ENCODE results near the gene SPATA17. TPM values are rescaled to one million over a fixed set of nuclear protein-coding genes. Genes with fewer than 3 reads are reported as not detected.

SPATA17 gene
- total and polyA plus RNA-seq, 2 experiments from 2014 or later, result 1.00 to 2.9 TPM

DNA sequence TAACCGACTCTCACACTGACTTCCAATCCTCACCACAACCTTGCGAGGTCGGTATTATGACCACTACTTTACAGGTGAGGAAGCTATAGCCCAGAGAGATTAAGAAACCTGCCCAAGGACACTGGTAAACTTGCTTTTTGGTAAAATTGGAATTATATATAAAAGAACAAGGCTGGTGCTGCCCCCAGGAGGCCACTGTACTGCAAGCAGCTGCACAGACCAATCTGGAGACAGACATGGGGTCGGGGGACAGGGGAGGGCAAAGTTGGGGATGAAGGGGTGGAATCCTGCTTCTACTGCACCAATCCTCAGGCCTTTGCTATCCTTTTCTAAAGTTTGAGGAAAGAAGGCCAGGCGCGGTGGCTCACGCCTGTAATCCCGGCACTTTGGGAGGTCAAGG lies 280.8 kb downstream of the SPATA17 start:
- Histone ChIP-seq H3K4me3 (no peak overlapping the region), H2AFZ (no peak overlapping the region), H3K36me3 (replicated peaks; ENCODE audit: insufficient read depth, low read depth) (no peaks in the 10 kb centered on the region), H3K27ac (no peak overlapping the region), H3K27me3 (peaks cover 4% of the 10 kb centered on the region), H3K4me1 (ENCODE audit: insufficient read depth) (no peaks in the 10 kb centered on the region), H3K9me3 (ENCODE audit: low read depth) (no peaks in the 10 kb centered on the region), H4K20me1 (ENCODE audit: insufficient read depth, poor library complexity, severe bottlenecking) (no peaks in the 10 kb centered on the region), H3K9me2 (replicated peaks; ENCODE audit: insufficient read depth) (no peaks in the 10 kb centered on the region), H3K4me2 (no peak overlapping the region), H3K79me2 (no peaks in the 10 kb centered on the region)
- no peak for DNase-seq (ENCODE audit: low spot score)
- TF ChIP-seq, protein P1, sequence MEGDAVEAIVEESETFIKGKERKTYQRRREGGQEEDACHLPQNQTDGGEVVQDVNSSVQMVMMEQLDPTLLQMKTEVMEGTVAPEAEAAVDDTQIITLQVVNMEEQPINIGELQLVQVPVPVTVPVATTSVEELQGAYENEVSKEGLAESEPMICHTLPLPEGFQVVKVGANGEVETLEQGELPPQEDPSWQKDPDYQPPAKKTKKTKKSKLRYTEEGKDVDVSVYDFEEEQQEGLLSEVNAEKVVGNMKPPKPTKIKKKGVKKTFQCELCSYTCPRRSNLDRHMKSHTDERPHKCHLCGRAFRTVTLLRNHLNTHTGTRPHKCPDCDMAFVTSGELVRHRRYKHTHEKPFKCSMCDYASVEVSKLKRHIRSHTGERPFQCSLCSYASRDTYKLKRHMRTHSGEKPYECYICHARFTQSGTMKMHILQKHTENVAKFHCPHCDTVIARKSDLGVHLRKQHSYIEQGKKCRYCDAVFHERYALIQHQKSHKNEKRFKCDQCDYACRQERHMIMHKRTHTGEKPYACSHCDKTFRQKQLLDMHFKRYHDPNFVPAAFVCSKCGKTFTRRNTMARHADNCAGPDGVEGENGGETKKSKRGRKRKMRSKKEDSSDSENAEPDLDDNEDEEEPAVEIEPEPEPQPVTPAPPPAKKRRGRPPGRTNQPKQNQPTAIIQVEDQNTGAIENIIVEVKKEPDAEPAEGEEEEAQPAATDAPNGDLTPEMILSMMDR (IDR thresholded peaks at IDR 0.05; ENCODE audit: poor library complexity), result peak; percentile 12
- no peak for TF ChIP-seq EZH2phosphoT487 (IDR thresholded peaks at IDR 0.05; ENCODE audit: low read depth, severe bottlenecking, unreplicated experiment)
- no peak for TF ChIP-seq EZH2 (IDR thresholded peaks at IDR 0.05; ENCODE audit: borderline replicate concordance)
- WGBS (ENCODE audit: low lambda C conversion rate, missing lambda C conversion rate), result 94% methylated on average over 8 of the region's 8 CpGs

DNA sequence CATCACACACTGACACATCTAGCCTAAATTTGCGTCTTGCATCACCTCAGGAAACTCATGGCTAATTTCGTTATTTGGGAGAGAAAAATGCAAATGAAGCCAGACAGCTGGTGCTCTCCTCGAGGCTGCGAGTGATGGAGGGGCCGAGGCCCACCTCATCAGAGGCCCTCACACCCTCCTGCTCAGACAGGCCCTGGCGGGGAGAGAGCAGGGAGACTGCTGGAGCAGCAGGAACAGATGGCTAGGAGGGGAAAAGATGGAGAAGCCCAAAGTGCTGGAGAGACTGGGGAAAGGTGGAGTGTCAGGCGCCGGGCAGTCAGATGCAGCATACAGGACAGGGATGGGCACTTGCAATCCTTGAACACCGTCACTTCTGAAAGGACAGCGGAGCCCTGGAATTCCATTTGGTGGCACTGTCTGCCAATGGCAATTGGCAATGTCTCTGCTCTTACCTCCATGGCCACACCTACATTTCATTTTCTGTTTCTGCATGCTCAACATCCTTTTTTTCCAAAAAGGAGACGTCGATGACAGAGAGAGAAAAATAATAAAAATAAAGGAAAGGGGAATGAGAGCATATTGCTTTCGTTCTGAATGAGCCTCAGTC lies 286.2 kb downstream of the SPATA17 start:
- H3K79me2 ChIP-seq, result no peaks in the 10 kb centered on the region
- no peaks in the 10 kb centered on the region for H3K9me2 ChIP-seq (replicated peaks; ENCODE audit: insufficient read depth)
- H2AFZ ChIP-seq, result no peak overlapping the region
- H3K4me2 ChIP-seq, result no peak overlapping the region
- WGBS (ENCODE audit: low lambda C conversion rate, missing lambda C conversion rate), result 83% methylated on average over 12 of the region's 13 CpGs
- no peak overlapping the region for H3K4me3 ChIP-seq
- no peak overlapping the region for H3K27ac ChIP-seq
- TF ChIP-seq, protein P1 (IDR thresholded peaks at IDR 0.05; ENCODE audit: poor library complexity), result no peak
- TF ChIP-seq EZH2 (IDR thresholded peaks at IDR 0.05; ENCODE audit: borderline replicate concordance), result no peak
- TF ChIP-seq EZH2phosphoT487 (IDR thresholded peaks at IDR 0.05; ENCODE audit: low read depth, severe bottlenecking, unreplicated experiment), result no peak
- H3K4me1 ChIP-seq (ENCODE audit: insufficient read depth), result no peaks in the 10 kb centered on the region
- no peak for DNase-seq (ENCODE audit: low spot score)
- no peaks in the 10 kb centered on the region for H4K20me1 ChIP-seq (ENCODE audit: insufficient read depth, poor library complexity, severe bottlenecking)
- H3K9me3 ChIP-seq (ENCODE audit: low read depth), result no peaks in the 10 kb centered on the region
- no peaks in the 10 kb centered on the region for H3K27me3 ChIP-seq
- no peaks in the 10 kb centered on the region for H3K36me3 ChIP-seq (replicated peaks; ENCODE audit: insufficient read depth, low read depth)

DNA sequence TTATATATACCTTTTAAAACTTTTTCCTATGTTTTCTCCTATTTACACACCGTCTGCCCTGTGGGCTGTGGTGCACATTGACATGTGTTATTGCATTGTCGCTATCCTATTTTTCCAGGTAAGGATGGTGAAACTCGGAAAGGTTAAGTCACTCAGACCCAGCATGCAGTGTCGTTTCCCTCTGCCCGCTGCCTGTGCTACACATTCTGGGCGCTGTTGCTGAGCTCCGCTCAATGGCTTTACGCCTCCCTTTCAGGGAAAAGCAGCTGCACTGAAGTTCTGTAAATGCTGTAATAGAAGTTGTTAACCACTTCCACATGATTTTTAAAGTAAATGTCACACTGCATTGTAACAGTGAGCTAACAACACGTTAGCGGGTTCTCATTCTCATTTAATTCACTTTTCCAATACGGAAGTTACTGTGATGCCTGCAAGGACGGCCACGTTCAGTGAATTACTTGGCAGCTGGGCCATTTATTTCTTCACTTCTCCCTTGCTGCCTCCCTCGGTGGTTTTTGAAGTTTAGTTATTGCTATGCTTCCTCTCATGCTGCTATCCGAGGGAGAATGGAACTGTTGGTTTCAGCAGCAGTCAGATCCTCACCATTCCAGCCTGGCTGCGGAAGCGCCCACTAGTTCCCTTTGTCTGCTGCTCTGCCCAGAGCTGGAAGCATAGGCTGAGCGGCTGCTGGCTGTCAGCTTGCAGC lies 288.7 kb downstream of the SPATA17 start:
- H3K4me2 ChIP-seq, result no peak overlapping the region
- H3K27ac ChIP-seq, result no peak overlapping the region
- H2AFZ ChIP-seq, result no peak overlapping the region
- no peaks in the 10 kb centered on the region for H3K4me1 ChIP-seq (ENCODE audit: insufficient read depth)
- H3K4me3 ChIP-seq, result no peak overlapping the region
- 72% methylated on average over 18 of the region's 18 CpGs for WGBS (ENCODE audit: low lambda C conversion rate, missing lambda C conversion rate)
- TF ChIP-seq EZH2 (IDR thresholded peaks at IDR 0.05; ENCODE audit: borderline replicate concordance) (no peak), EZH2phosphoT487 (IDR thresholded peaks at IDR 0.05; ENCODE audit: low read depth, severe bottlenecking, unreplicated experiment) (no peak)
- TF ChIP-seq, protein P1 (IDR thresholded peaks at IDR 0.05; ENCODE audit: poor library complexity), result no peak
- no peaks in the 10 kb centered on the region for H3K79me2 ChIP-seq
- H3K27me3 ChIP-seq, result no peaks in the 10 kb centered on the region
- H4K20me1 ChIP-seq (ENCODE audit: insufficient read depth, poor library complexity, severe bottlenecking), result no peaks in the 10 kb centered on the region
- no peaks in the 10 kb centered on the region for H3K36me3 ChIP-seq (replicated peaks; ENCODE audit: insufficient read depth, low read depth)
- H3K9me3 ChIP-seq (ENCODE audit: low read depth), result no peaks in the 10 kb centered on the region
- DNase-seq (ENCODE audit: low spot score), result no peak
- H3K9me2 ChIP-seq (replicated peaks; ENCODE audit: insufficient read depth), result no peaks in the 10 kb centered on the region

Small RNA genes lying within 50 kb of the gene (small RNA-seq; reads per million reads assigned to genes)
- gene UBBP2, result not detected

Other genes starting within 250 kb of the SPATA17 start
- 21.7 and 22.5 TPM in 2 replicates for gene GPATCH2, start 254 bp upstream of the SPATA17 start, total RNA-seq
- gene GPATCH2, start 254 bp upstream of the SPATA17 start, polyA plus RNA-seq, result 7.8 and 12.2 TPM in 2 replicates

All from hepatocyte (in vitro differentiated cells).